NCI-H2107 treated with DMSO at 0.1 percent for 48 hours (cell line): Measurements from ENCODE around the gene NLRC3.
"Not testable (repeated sequence)": the region's sequence is repeated elsewhere in the genome, so short reads cannot be mapped to it uniquely, and the experiment has no call there.

Experiments used
- DNase-seq: peaks from one replicate; lab custom pipeline; 2025; ENCODE audit not compliant: unreplicated experiment; lab: John Stamatoyannopoulos, UW

Gene NLRC3

GRCh38 chr16:3519581-3519980 lies 57.6 kb downstream of the NLRC3 start:
- DNase-seq: no peak

GRCh38 chr16:3518986-3519348 lies 58.2 kb downstream of the NLRC3 start:
- DNase-seq: no peak

- no peak for DNase-seq
Measured at GRCh38 chr16:3518292-3518985, 58.8 kb downstream of the NLRC3 start.

- DNase-seq: no peak
Measured at GRCh38 chr16:3515897-3516296, 61.3 kb downstream of the NLRC3 start.

GRCh38 chr16:3514621-3515020 lies 62.6 kb downstream of the NLRC3 start:
- no peak for DNase-seq

GRCh38 chr16:3513892-3514583 lies 63.2 kb downstream of the NLRC3 start:
- DNase-seq: no peak

GRCh38 chr16:3511286-3512180 lies 65.7 kb downstream of the NLRC3 start:
- no peak for DNase-seq

GRCh38 chr16:3510416-3510815 lies 66.8 kb downstream of the NLRC3 start:
- no peak for DNase-seq

- DNase-seq: peak; percentile 65
Measured at GRCh38 chr16:3509470-3509928, 67.7 kb downstream of the NLRC3 start.

- DNase-seq: no peak
Measured at GRCh38 chr16:3508736-3509135, 68.5 kb downstream of the NLRC3 start.

- DNase-seq: no peak
Measured at GRCh38 chr16:3503523-3503922, 73.7 kb downstream of the NLRC3 start.

- DNase-seq: peak; percentile 21
Measured at GRCh38 chr16:3501783-3502400, 75.3 kb downstream of the NLRC3 start.

- DNase-seq: not testable (repeated sequence)
Measured at GRCh38 chr16:3501412-3501761, 75.8 kb downstream of the NLRC3 start.

GRCh38 chr16:3498988-3499387 lies 78.2 kb downstream of the NLRC3 start:
- DNase-seq: no peak

- no peak for DNase-seq
Measured at GRCh38 chr16:3497771-3498170, 79.4 kb downstream of the NLRC3 start.

- no peak for DNase-seq
Measured at GRCh38 chr16:3496386-3496785, 80.8 kb downstream of the NLRC3 start.

- no peak for DNase-seq
Measured at GRCh38 chr16:3495176-3495575, 82.0 kb downstream of the NLRC3 start, which contains the start of gene C16orf90. TSS of gene C16orf90 (minus strand) at chr16:3495489. CDS start at chr16:3495421, 68 bp downstream.

- no peak for DNase-seq
Measured at GRCh38 chr16:3494386-3494973, 82.7 kb downstream of the NLRC3 start.

GRCh38 chr16:3492356-3492755 lies 84.8 kb downstream of the NLRC3 start:
- DNase-seq: no peak

- DNase-seq: peak; percentile 57
Measured at GRCh38 chr16:3490911-3491629, 86.1 kb downstream of the NLRC3 start.
